ENCODE data around the gene PIP5K1C. TPM values are rescaled to one million over a fixed set of nuclear protein-coding genes. Genes with fewer than 3 reads are reported as not detected.

PIP5K1C gene
- total RNA-seq, 4 donors from 2014 or later: 16.1 to 21.1 (median 17.4) TPM

- ATAC-seq (ENCODE audit: low FRiP score) (peak; percentile 79), DNase-seq (ENCODE audit: low spot score) (peak; percentile 82)
- TF ChIP-seq CTCF (IDR thresholded peaks at IDR 0.05): no peak
These were observed 93.5 kb downstream of the PIP5K1C start, which contains the start of gene TBXA2R for GRCh38 chr19:3606690-3607289. TSS of gene TBXA2R (minus strand) at chr19:3606875. CDS start at chr19:3600634, 6,241 bp downstream.

- TF ChIP-seq CTCF (IDR thresholded peaks at IDR 0.05): no peak
- DNase-seq (ENCODE audit: low spot score): no peak
- ATAC-seq (ENCODE audit: low FRiP score): no peak
These were observed 94.0 kb downstream of the PIP5K1C start for GRCh38 chr19:3606174-3606689.

- no peak for TF ChIP-seq CTCF (IDR thresholded peaks at IDR 0.05)
- ATAC-seq (ENCODE audit: low FRiP score) (no peak), DNase-seq (ENCODE audit: low spot score) (no peak)
These were observed 94.5 kb downstream of the PIP5K1C start for GRCh38 chr19:3605770-3606169.

- no peak for TF ChIP-seq CTCF (IDR thresholded peaks at IDR 0.05)
- no peak for DNase-seq (ENCODE audit: low spot score)
- ATAC-seq (ENCODE audit: low FRiP score): no peak
These were observed 94.9 kb downstream of the PIP5K1C start for GRCh38 chr19:3605361-3605760.

GRCh38 chr19:3604987-3605343 is 95.3 kb downstream of the PIP5K1C start:
- no peak for TF ChIP-seq CTCF (IDR thresholded peaks at IDR 0.05)
- no peak for DNase-seq (ENCODE audit: low spot score)
- ATAC-seq (ENCODE audit: low FRiP score): no peak

- ATAC-seq (ENCODE audit: low FRiP score): no peak
- DNase-seq (ENCODE audit: low spot score): no peak
- no peak for TF ChIP-seq CTCF (IDR thresholded peaks at IDR 0.05)
These were observed 95.9 kb downstream of the PIP5K1C start for GRCh38 chr19:3604227-3604986.
